SU-DHL-6 (cell line): Measurements from ENCODE around the gene SESTD1.

Experiments used
- CTCF ChIP-seq: fragments of 200-600 bp; sonication (generic); IDR thresholded peaks from one replicate; pipeline ENCODE4 v1.5.1; 2017; ENCODE audit warnings: antibody characterized with exemption, mild to moderate bottlenecking, low read length, moderate library complexity; ENCODE audit not compliant: insufficient read depth, poor library complexity, severe bottlenecking
- EZH2phosphoT487 ChIP-seq: fragments of 200-600 bp; sonication (generic), shearing (Covaris generic); conservative IDR thresholded peaks from 2 replicates; pipeline ENCODE4 v1.6.1; 2018; ENCODE audit warnings: mild to moderate bottlenecking, antibody characterized with exemption, low read length, moderate library complexity, mixed read lengths

- no peak for TF ChIP-seq CTCF
- TF ChIP-seq EZH2phosphoT487: no peak
These were observed 9.5 kb downstream of the SESTD1 start for GRCh38 chr2:179255129-179255528.
